NCI-H82 treated with DMSO at 0.1 percent for 48 hours (cell line): ENCODE data around the gene CYP2A6.

Source experiments
- DNase-seq: peaks from one replicate; lab custom pipeline; 2025; ENCODE audit not compliant: unreplicated experiment; lab: John Stamatoyannopoulos, UW

CYP2A6 gene

DNA sequence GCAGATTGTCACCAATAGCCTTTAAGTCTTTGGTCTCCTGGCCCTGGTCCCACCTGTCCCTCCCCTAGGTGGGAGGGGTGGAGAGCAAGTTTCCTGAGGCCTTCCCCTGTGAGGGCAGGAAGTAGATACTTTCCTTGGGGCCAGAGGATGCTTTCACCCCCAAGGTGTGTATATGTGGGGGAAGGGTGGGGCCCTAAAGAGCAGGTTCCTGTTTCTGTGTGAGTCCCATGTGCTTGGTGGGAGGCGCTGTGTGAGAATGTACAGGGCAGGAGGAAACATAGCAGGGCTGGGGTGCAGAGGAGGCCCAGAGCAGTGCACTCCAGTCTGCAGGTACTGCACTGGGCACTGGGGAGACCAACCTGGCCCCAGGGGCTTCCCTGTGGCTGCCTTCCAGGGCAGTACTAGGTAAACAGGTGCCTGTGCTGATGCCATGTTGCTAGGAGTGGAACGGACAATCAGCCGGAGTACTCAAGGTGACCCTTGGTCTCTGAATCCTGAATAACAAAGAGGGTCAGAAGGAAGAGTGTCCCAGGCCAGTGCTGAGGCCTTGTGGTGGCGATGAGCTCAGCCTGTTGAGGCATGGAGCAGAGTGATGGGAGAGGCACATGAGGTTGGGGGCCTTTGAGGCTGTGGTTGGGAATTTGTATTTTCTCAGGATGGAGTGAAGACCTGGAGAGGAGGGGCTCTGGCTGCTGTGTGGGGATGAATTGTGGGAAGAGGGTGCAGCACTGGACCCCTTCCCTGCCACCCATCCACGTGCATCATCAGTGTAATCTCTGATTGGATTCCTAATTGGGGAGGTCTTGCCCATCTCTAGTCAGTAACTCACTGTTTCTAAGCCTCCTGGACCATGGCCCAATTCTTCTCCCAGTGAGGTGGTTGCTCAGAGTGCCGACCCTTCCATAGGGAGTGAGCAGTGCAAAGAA lies 46.1 kb downstream of the CYP2A6 start:
- no peak for DNase-seq

DNA sequence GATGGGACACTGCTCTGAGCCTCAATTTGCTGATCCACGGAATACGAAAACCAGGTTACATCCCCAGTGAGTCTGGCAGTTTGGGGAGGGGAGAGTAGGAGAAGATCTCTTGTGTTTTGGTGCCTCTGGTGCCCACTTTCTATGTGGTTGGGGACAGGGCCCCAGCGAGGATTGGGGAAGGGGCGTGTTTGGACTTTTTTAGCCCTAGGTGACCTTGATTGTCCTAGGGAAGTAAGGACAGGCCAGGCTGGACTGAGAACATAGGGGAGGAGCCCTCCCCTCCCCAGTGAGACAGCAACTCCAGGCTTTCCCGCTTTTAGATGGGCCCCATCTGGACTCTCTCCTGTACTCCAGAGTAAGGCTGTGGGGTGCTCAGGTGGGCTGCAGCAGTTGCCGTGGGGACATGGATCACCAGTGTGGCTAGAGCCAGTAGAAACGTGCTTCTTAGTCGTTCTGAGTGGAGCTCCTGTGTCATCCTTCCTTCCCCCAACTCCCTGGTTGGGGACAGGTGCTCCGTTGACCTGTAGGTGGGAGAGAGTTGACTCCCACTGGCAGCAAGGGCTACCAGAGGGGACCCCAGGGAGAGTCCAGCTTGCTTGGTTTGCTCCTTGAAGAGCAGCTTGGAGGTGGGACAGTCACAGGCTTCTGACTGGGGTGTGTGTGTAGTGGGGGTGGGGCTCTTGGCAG lies 46.9 kb downstream of the CYP2A6 start:
- no peak for DNase-seq

DNA sequence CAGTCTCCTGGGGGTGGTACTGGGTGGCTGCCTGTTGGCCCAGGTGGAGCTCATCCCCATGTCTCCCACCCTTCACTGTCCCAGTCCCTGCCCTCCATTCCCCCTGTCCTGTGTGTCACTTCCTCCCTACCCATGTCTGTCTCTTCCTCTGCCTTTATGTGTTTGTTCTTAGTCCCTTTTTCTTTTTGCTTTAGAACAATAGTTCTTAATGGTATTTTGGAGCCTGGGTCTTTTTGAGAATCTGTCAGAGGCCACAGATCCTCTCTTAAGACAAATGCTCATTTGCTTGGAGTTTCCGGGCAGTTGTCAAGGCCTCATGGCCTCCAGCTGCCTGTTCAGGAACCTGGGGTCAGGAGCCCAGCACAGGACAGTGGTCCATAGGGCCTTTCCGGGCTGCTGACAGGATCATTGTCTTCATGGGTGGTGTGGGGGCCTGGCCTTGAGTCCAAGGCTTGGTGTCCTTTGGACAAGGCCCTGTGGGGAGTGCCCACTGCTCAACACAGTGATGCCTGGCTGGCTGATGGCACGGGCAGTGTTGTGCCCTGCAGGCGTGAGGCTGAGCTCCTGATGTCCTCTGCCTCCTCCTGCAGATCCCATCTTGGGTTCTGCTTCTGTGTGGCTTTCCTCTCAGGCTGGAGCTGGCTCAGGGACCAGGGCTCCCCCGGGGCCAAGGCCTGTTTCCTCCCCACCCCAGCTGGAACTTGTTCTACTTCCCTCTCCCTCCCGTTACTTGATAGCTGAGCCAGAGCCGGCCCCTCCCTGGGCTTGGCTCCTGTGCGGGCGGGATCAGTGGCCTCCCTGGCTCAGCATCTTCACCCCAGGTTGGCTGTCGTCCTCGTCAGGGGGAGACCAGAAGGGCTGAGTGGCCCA lies 47.7 kb downstream of the CYP2A6 start:
- no peak for DNase-seq

DNA sequence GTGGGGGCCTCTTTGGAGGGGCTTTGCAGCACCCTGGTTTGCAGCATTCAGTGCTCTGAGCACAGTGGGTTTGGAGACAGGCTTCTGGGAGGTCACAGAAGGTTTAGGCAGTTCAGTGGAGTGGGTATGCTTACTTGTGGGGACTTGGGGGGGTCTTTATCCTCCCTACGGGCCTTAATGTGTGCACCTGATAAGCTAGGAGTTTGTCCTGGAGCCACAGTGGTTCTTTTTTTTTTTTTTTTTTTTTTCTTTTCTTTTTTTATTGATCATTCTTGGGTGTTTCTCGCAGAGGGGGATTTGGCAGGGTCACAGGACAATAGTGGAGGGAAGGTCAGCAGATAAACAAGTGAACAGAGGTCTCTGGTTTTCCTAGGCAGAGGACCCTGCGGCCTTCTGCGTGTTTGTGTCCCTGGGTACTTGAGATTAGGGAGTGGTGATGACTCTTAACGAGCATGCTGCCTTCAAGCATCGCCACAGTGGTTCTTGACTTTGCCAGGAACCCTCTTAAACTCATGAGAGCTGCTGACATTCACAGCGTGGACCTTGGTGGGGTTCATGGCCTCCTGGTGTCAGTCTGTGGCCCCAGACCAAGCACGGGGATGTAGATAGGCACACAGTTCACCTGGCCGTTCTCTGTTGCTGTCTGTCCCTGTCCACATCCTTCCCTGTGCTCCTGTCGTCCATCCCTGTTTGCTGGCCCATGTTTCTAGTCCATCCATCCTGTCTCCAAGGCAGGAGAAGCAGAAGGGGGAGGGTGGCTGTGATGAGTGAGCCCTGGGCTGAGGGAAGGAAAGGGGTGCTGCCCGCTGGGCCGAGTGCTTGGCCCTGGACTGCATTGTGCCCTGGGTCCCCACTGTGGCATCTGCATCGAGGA lies 48.6 kb downstream of the CYP2A6 start:
- no peak for DNase-seq

DNA sequence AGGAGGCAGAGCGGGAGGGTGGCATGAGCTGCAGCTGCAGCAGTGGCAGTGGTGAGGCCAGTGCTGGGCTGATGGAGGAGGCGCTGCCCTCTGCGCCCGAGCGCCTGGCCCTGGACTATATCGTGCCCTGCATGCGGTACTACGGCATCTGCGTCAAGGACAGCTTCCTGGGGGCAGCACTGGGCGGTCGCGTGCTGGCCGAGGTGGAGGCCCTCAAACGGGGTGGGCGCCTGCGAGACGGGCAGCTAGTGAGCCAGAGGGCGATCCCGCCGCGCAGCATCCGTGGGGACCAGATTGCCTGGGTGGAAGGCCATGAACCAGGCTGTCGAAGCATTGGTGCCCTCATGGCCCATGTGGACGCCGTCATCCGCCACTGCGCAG lies 49.3 kb downstream of the CYP2A6 start:
- no peak for DNase-seq

DNA sequence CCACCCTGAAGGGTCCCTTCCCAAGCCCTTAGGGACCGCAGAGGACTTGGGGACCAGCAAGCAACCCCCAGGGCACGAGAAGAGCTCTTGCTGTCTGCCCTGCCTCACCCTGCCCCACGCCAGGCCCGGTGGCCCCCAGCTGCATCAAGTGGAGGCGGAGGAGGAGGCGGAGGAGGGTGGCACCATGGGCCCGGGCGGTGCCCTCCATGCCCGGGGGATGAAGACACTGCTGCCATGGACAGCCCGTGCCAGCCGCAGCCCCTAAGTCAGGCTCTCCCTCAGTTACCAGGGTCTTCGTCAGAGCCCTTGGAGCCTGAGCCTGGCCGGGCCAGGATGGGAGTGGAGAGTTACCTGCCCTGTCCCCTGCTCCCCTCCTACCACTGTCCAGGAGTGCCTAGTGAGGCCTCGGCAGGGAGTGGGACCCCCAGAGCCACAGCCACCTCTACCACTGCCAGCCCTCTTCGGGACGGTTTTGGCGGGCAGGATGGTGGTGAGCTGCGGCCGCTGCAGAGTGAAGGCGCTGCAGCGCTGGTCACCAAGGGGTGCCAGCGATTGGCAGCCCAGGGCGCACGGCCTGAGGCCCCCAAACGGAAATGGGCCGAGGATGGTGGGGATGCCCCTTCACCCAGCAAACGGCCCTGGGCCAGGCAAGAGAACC lies 49.8 kb downstream of the CYP2A6 start:
- no peak for DNase-seq

DNA sequence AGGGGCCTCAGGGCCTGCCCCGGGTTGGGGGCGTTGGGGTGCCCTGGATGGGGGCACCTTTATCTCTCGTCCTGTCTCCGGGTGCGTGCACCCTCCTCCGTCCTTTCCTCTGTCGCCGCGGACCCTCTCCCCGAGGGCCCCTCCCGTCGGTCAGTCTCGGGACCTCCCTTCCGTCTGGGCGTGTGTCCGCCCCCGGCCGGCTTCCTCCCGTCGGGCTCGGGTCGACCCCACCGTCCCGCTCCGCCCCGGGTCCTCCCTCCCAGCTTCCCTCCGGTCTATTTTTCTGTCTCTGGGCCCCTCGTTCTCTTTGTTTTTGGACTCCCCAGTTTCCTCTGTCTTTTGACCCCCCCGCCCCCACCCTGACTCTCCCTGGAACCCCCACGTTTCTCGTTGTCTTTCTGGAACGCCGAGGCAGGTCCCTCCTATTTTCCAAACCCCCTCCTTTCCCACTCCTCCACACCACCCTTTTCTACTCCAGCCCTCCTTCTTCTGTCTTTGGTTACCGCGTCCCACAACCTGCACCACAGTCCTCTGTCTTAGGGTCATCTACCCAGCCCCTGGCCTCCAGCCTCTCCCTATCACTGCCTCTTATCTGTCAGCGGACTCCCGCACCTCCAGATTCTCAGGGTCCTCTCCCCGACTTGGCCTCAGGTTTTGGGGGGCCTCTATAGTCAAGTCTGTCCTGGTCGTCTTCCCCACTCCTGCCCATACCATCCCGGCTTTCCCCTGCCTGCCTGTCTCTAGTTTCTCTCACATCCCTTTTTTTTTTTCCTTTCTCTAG lies 50.5 kb downstream of the CYP2A6 start:
- no peak for DNase-seq

DNA sequence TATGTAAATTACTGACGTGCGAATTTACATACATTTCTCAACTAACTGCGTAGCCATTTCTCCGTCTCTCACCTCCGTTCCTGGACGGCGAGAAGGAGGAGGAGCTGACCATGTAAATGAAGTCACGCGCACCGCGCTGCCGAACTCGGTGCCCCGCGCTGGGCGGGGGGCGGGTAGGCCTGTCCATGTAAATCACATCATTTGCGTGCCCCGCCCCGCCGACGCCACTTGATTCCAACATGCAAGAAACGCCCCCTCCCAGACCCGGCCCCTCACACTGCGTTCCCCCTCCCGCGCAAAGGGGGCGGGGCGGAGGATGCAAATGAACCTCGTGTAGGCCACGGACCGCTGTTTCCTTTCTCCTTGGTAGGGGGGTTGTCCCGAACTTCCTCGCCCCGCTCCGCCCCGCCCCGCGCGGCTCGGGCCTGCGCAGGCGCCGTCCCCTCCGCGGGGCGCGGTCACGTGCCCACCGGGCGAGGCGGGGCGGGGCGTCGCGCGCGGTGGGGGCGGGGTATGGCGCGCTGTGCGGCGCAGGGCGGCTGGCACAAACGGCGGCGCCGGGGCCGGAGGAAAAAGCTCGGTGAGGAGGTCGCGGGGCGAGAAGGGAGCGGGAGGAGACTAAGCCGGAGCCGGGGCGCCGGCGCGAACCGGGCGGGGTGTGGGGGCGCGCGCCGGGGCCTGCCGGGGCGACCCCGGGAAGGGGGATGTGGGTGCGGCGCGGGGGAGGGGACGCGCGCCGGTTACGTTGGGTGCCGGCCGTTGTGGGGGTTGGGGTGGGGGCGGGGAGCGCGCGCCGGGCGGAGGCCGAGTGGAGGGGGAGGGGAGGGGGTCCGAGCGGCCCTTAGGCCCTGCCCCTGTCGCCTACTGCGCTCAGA lies 51.3 kb downstream of the CYP2A6 start, which contains the start of gene EGLN2:
TSS of gene EGLN2 (plus strand) at position 509 of the 875 bp plus-strand sequence. CDS start 1,382 bp downstream, outside the sequence.
- peak; percentile 98 for DNase-seq

DNA sequence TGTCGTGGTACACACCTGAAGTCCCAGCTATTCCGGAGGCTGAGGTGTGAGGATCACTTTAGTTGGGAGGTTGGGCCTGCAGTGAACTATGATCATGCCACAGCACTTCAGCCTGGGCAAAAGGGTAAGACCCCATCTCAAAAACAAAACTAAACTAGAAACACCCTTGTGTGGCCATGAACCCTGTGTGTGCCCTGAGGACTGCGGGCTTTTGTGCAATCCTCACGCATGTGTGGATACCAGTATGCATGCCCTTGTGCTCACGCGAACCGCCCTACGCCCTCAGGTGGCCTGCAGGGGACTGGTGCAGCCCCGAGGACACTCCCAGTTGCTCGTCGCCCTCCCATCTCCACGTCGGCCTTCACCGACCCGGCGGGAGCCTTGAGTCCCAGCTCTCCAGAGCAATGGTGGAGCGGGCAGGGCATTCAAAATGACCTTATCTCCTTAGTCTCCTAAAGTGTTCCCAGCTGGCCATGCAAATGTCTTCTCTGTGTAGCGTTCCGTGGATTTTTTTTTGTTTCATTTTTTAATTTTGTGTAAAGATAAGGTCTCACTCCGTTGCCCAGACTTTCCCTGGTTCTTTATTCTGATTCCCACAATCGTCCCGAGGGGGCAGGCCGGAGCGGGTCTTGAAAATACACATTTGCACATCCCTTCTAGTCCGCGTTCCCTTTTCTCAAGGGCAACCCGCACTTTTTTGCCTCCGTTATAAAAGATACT lies 52.1 kb downstream of the CYP2A6 start:
- peak; percentile 46 for DNase-seq

DNA sequence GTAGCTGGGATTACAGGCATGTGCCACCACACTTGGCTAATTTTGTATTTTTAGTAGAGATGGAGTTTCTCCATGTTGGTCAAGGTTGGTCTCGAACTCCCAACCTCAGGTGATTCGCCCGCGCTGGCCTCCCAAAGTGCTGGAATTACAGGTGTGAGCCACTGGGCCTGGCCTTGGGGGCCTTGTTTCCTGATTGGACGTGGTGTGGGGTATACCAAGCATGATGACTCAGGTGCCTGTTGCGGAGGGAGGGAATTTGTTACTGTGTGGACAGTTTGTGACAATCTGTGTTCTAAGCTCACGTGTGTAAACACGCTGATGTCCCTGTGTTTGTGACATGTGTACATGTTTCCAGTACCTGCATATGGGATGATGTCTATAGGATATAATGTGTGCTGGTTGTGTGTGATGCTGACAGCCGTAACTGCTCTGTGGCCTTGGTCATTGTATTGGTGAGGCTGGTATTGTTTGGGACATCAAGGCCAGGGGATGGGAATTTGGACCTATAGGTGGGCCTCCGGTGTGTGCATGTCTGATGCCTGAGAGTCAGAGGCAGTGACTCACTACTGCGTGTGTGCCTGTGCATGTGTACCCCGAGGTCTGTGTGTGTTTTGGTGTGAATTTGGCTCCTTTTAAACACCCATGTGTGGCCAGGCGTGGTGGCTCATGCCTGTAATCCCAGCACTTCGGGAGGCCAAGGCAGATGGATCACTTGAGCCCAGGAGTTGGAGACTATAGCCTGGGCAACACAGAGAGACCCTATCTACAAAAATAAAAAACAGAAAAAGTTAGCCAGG lies 52.9 kb downstream of the CYP2A6 start:
- DNase-seq, result no peak
